ENCODE measurements around the gene PANK4.

- TF ChIP-seq CTCF (IDR thresholded peaks at IDR 0.05) (no peak), POLR2AphosphoS5 (IDR thresholded peaks at IDR 0.05) (no peak)
These were observed 8.4 kb downstream of the PANK4 start for GRCh38 chr1:2517966-2518365.
